ENCODE data around the gene MTFMT.
"Not testable (repeated sequence)": the region's sequence is repeated elsewhere in the genome, so short reads cannot be mapped to it uniquely, and the experiment has no call there.

Gene MTFMT

GRCh38 chr15:65054333-65055200 is 25.1 kb upstream of the MTFMT start:
- TF ChIP-seq, protein P1, sequence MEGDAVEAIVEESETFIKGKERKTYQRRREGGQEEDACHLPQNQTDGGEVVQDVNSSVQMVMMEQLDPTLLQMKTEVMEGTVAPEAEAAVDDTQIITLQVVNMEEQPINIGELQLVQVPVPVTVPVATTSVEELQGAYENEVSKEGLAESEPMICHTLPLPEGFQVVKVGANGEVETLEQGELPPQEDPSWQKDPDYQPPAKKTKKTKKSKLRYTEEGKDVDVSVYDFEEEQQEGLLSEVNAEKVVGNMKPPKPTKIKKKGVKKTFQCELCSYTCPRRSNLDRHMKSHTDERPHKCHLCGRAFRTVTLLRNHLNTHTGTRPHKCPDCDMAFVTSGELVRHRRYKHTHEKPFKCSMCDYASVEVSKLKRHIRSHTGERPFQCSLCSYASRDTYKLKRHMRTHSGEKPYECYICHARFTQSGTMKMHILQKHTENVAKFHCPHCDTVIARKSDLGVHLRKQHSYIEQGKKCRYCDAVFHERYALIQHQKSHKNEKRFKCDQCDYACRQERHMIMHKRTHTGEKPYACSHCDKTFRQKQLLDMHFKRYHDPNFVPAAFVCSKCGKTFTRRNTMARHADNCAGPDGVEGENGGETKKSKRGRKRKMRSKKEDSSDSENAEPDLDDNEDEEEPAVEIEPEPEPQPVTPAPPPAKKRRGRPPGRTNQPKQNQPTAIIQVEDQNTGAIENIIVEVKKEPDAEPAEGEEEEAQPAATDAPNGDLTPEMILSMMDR (IDR thresholded peaks at IDR 0.05; ENCODE audit: low read depth, low read length), result peak; percentile 98
- no peak for DNase-seq (ENCODE audit: extremely low read depth, low read depth)

GRCh38 chr15:65052956-65053355 is 23.5 kb upstream of the MTFMT start:
- TF ChIP-seq, protein P1 (IDR thresholded peaks at IDR 0.05; ENCODE audit: low read depth, low read length), result no peak
- DNase-seq (ENCODE audit: extremely low read depth, low read depth), result no peak

DNA sequence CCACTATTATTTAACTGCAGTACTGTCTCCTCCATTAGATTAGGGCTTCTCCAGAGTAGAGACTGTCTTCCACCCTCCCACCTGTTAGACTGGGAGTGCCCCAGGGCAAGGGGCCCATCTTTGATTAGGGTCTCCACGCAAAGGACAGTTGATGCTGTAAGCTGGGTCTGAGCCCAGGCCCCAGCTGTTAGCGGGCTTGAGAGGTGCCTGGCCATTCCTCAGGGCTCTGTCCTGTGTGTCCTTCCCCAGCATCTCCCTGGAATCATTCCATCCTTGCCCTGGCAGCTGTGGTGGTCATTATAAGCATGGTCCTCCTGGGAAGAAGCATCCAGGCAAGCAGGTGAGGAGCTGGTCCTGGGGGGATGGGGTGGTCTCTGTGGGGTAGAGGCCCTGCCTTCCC is 21.8 kb upstream of the MTFMT start:
- TF ChIP-seq, protein P1 (IDR thresholded peaks at IDR 0.05; ENCODE audit: low read depth, low read length), result no peak
- no peak for DNase-seq (ENCODE audit: extremely low read depth, low read depth)

DNA sequence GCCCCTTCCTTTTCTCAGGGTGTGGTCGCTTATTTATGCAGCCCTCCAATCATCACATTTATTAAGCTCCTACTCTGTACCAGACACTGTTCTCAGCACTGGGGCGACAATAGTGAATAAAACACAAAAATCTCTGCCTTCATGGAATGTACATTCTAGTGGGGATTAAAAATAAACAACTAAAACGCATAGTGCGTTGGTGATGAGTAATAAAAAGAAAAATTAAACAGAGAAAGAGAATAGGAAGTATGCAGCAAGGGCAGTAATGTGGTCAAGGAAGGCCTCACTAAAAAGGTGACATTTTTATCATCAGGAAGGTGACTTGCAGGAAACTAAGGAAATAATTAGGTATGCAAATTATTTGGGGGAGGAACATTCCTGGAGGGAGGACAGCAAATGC is 20.8 kb upstream of the MTFMT start:
- TF ChIP-seq, protein P1 (IDR thresholded peaks at IDR 0.05; ENCODE audit: low read depth, low read length), result no peak
- DNase-seq (ENCODE audit: extremely low read depth, low read depth), result no peak

GRCh38 chr15:65049418-65049840 is 20.0 kb upstream of the MTFMT start:
- DNase-seq (ENCODE audit: extremely low read depth, low read depth), result peak; percentile 69
- TF ChIP-seq, protein P1 (IDR thresholded peaks at IDR 0.05; ENCODE audit: low read depth, low read length), result no peak

DNA sequence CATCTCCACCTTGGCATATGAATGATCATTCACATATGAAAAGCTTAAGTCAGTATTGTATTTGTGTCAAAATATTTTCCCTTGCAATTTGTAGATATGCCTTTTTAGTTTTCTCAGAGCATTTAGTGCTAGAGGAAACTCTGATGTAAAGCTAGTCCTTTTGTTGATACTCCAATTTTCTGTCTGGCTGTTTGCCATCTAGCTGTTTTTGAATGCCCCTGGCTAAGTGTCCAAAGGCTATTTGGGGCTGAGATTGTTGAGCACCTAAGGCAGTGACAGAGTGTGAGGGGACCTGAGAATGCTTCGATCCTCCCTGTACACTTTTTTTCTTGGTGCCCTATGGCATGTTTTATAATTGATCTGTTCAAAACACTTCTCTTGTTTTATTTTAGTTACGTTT is 18.8 kb upstream of the MTFMT start:
- TF ChIP-seq, protein P1 (IDR thresholded peaks at IDR 0.05; ENCODE audit: low read depth, low read length), result no peak
- DNase-seq (ENCODE audit: extremely low read depth, low read depth), result no peak

- TF ChIP-seq, protein P1 (IDR thresholded peaks at IDR 0.05; ENCODE audit: low read depth, low read length), result no peak
- no peak for DNase-seq (ENCODE audit: extremely low read depth, low read depth)
These were observed 15.5 kb upstream of the MTFMT start, which contains the start of gene SLC51B for GRCh38 chr15:65044724-65045481. TSS of gene SLC51B (plus strand) at chr15:65045387. CDS start at chr15:65050005, 4,618 bp downstream.

- DNase-seq (ENCODE audit: extremely low read depth, low read depth), result not testable (repeated sequence)
These were observed 14.8 kb upstream of the MTFMT start for GRCh38 chr15:65044218-65044617.
